IPS-18c (cell line): ENCODE measurements around the gene S100PBP.

ENCODE experiments used
- H3K4me3 ChIP-seq: 2 replicates; pipeline ENCODE4 v1.7.0; 2013; ENCODE audit warnings: low read depth, mild to moderate bottlenecking, low read length, moderate library complexity; ENCODE audit not compliant: insufficient read depth
- H3K9me3 ChIP-seq: one replicate; pipeline ENCODE4 v1.6.1; 2013; ENCODE audit warnings: mild to moderate bottlenecking, low read length, moderate library complexity; ENCODE audit not compliant: control insufficient read depth, insufficient read depth

S100PBP gene

GRCh38 chr1:32811917-32812316, 5.5 kb upstream of the S100PBP start:
- H3K4me3 ChIP-seq = no peak overlapping the region
- no peaks in the 10 kb centered on the region for H3K9me3 ChIP-seq

- Histone ChIP-seq H3K4me3 (no peak overlapping the region), H3K9me3 (no peaks in the 10 kb centered on the region)
Measured at GRCh38 chr1:32813941-32814739, 3.3 kb upstream of the S100PBP start.

- peak overlapping the region; percentile 83 for H3K4me3 ChIP-seq
- no peaks in the 10 kb centered on the region for H3K9me3 ChIP-seq
Measured at GRCh38 chr1:32816676-32817158, 736 bp upstream of the S100PBP start.

GRCh38 chr1:32817815-32818786, 648 bp downstream of the S100PBP start:
- peak overlapping the region; percentile 83 for H3K4me3 ChIP-seq
- no peaks in the 10 kb centered on the region for H3K9me3 ChIP-seq

DNA sequence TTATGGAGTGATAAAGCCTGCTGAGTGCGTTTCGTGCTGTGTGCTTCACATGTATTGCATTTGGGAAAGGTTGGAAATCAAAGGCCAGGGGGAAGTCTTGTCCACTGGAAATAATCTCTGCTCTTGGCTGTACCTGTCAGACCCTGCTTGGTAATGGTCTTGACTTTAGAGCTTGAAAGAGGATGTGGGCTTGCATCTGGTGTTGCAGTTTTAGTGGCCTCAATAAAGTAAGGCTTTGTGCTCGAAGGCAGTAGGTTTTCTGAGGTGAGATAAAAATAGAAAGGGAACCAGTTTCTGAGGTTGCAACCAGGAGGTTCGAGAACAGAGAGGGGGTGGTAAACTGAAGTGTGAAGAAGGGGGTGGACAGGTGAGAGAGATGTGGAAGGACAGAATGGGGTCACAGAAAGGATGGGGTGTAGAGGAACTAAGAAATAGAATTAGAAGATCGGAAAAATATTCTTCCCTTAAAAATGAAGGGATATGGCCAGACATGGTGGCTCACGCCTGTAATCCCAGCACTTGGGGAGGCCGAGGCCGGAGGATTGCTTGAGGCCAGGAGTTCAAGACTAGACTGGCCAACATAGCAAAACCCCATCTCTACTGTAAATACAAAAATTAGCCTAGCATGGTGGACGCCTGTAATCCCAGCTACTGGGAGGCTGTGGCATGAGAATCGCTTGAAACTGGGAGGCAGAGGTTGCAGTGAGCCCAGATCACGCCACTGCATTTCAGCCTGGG, 1.5 kb downstream of the S100PBP start:
- no peaks in the 10 kb centered on the region for H3K9me3 ChIP-seq
- peak overlapping the region; percentile 83 for H3K4me3 ChIP-seq

DNA sequence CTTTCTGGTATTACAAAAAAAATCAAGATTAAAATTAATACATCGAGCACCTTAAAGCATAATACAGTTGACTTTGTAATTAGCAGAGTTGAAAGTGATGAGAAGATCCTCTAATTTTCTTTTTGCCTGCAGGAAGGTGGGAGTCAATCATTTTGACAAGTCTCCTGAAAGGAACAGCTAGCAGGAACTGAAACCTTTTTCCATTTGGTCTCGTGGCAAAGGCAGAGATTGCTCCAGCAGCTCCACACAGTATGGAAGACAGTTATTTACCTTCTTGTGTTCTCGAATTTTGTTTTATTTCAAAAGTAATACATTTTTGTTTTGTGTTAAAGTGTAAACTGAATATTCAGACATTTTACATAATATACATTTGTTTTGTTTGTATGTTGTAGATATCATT, 7.7 kb downstream of the S100PBP start:
- H3K4me3 ChIP-seq = no peak overlapping the region
- no peaks in the 10 kb centered on the region for H3K9me3 ChIP-seq

DNA sequence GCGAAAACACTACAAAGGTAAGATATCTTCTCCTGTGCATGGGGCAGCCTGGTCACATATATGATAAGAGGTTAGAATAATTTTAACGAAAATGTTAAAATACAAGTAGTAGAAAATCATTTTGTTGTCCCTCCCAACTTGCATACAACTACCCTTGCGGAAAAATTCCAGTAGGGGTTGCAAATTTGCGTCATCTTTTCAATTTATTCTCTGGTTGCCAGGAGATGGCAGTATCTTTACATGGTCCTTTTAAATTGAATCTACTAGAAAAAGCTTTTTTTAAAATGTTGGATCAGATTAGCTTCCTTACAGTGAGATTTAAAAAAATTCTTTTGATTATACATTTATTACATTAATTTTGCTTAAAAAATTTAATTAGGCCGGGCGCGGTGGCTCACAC, 10.9 kb downstream of the S100PBP start:
- Histone ChIP-seq H3K4me3 (no peak overlapping the region), H3K9me3 (no peaks in the 10 kb centered on the region)

DNA sequence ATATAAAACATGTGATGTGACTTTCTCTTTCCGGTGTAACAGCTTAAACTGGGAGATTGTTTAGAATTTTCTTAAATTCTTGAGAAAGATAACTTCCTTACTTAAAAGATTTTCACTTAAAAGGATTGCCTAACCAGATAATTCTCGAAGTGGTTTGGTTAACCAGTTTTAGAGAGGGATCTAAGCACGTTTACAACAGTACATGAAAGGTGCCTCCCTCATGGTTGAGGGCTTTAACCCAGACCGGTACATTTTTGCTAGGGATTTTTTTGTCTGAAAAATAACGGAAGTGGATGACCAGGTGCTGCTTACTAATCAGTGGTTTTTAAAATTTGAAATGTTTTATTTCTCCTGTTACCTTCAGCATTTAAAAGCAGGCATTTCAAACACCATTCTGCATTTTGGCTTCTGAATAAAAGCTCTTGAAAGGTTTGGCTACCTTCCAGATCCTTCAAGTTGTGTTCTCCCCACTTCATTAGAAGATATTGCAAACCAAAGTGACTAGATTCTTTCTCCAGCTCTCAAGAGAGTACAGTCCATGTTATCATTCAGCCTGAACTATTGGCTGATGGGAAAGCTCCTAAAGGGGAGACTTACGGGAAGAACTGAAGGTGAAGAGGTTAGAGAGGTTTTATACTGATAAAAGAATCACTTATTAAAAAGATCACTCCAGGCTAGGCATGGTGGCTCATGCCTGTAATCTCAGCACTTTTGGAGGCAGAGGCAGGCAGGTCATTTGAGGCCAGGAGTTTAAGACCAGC, 12.8 kb downstream of the S100PBP start:
- H3K9me3 ChIP-seq = no peaks in the 10 kb centered on the region

DNA sequence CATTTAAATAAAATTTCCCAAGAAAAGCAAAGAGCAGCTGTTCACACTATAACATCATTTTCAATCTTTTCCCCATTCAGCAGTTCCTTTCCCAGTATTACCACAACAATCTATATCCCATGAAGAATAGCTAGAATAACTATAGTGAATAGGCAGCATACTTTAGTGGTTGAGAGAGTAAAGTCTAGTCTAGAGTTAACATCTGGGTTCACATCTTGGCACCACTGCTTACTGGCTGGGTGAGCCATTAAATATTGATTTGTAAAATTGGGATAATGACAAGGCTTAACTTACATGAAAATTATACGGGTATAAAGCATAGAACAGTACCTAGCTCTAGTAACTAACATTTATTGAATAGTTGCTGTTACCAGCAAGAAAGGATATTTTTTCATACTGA, 14.4 kb downstream of the S100PBP start:
- no peaks in the 10 kb centered on the region for H3K9me3 ChIP-seq
- no peak overlapping the region for H3K4me3 ChIP-seq

More for the DNA sequence above, 12.8 kb downstream of the S100PBP start:
- no peak overlapping the region for H3K4me3 ChIP-seq

DNA sequence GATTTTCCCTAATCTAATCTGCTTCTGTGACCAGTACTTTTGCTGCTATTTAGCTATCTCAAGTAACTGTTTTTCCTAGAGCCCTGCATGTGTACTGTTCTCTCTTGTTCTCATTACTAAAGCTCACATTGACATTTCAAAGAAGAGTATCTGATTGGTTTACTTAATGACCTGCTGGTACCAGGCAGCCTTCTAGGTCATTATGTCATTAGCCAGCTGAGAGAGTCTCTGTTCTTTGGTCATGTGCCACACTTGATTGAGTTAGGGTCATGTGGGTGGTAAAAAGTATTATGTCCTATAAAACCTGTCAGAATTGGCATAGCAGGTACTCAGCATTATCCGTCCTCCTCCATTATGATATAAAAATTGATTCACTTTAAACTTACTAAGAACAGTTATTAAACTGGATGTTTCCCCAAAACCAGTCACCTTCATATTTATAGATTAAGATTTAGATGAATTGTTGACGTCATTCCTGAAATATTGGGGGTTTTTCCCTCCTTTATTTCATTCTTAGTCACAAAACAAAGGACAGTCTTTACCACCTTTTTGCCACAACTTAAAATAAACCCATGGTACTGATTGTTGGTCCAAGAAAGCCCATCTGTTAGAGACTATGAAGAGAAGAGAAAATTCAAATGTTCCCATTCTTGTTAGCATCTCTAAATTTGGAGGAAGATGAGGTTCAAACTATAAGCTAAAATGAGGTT, 31.1 kb downstream of the S100PBP start:
- no peak overlapping the region for H3K4me3 ChIP-seq
- H3K9me3 ChIP-seq = no peaks in the 10 kb centered on the region

DNA sequence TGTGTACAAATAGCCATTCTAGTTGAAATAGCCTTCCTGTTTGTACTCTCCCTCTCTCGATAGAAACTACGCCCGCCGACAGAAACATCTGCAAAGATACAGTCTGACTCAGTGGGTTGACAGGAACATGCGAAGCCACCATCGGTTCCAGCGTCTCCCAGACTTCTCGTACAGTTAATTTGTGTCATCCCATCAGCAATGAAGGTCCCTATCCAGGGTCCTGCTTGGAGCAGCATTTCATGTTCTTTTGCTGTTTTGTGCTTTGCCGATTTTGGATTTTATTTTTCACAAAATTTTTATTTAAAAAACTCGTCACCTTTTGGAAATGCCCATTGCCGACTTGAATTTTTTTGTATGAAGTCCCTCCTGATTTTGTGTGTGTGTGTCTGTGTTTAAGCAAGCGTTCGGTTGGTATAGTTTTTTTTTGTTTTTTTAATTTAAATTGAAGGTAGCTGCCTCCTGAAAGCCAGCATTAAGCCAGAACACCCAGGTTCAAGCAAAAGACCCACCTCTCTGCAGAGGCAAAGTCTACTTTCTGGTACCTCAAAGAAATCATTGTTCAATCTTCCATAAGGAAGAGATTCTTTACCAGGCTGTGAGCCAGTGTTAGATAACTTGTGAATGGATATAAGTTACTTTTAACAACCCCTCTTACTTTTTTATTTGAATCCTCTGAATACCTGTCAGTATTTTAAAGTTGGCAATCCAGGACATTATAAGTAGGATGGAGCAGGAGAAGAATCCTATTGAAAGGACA, 38.6 kb downstream of the S100PBP start:
- Histone ChIP-seq H3K9me3 (no peaks in the 10 kb centered on the region), H3K4me3 (no peak overlapping the region)

DNA sequence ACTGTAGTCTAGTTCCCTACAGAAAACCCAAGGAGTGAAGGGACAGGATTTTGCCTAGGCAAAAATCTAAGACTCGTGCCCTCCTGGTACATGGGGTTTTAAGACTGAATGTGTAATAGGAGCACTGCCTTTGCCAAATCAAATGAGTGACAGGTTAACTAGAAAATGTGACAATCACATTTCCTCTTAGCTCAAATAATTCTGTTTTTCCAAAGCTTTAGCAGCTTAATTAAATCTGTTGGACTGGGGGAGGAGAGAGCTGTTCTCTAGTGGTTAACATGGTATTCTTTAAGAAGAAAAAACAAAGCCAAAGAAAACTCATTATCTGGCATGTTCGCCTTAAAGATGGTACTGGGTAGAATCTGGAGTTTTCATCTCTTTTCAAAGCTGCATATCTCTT, 40.7 kb downstream of the S100PBP start:
- no peak overlapping the region for H3K4me3 ChIP-seq
- H3K9me3 ChIP-seq = no peaks in the 10 kb centered on the region

- Histone ChIP-seq H3K9me3 (no peaks in the 10 kb centered on the region), H3K4me3 (no peak overlapping the region)
Measured at GRCh38 chr1:32858791-32859190, 41.3 kb downstream of the S100PBP start.

DNA sequence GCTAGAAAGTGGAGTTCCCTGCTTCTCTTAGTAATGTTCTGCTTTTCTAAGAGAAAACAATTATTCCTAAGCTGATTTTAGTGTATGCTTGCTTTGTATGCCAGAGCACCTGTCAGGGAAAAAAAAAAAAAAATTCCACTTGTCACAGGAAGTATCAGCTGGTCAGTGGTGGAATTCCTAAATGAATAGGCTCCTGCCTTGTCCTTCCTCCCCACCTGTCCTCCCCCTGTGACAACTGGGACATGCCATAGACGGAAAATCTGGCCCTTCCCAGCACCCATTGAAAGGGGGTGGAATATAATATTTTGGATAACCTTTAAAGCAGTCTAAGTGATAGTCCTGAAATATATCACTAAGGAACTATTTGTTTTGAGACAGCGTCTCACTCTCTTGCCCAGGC, 42.5 kb downstream of the S100PBP start:
- Histone ChIP-seq H3K4me3 (no peak overlapping the region), H3K9me3 (no peaks in the 10 kb centered on the region)

- no peak overlapping the region for H3K4me3 ChIP-seq
- no peaks in the 10 kb centered on the region for H3K9me3 ChIP-seq
Measured at GRCh38 chr1:32860566-32860965, 43.1 kb downstream of the S100PBP start.
